Mesothelial cell of epicardium (in vitro differentiated cells): ENCODE results near the gene ANKRD18A. TPM values are rescaled to one million over a fixed set of nuclear protein-coding genes. Genes with fewer than 3 reads are reported as not detected.
"Not testable (repeated sequence)": the region's sequence is repeated elsewhere in the genome, so short reads cannot be mapped to it uniquely, and the experiment has no call there.

Experiments
- DNase-seq, 2 experiments: peaks; one replicate each; pipeline ENCODE4 v3.0.0; 2021; ENCODE audit warnings: low spot score in 2 of 2; ENCODE audit not compliant: unreplicated experiment in 2 of 2
- H3K27ac Mint-ChIP-seq: 2 replicates; pipeline ENCODE4 v1.8.0; 2021; ENCODE audit warnings: mixed read lengths
- H3K27me3 Mint-ChIP-seq: 2 replicates; pipeline ENCODE4 v1.8.0; 2021; ENCODE audit warnings: low read depth, mixed read lengths
- H3K36me3 Mint-ChIP-seq: 2 replicates; pipeline ENCODE4 v1.8.0; 2021; ENCODE audit warnings: mixed read lengths
- H3K4me1 Mint-ChIP-seq: 2 replicates; pipeline ENCODE4 v1.8.0; 2021; ENCODE audit warnings: mixed read lengths
- H3K4me3 Mint-ChIP-seq: 2 replicates; pipeline ENCODE4 v1.8.0; 2021; ENCODE audit warnings: mild to moderate bottlenecking, moderate library complexity, mixed read lengths
- H3K9me3 Mint-ChIP-seq: 2 replicates; pipeline ENCODE4 v1.8.0; 2021; ENCODE audit warnings: mixed read lengths
- total RNA-seq: library from RNA; stranded (reverse); gene quantifications from 3 replicates; pipeline ENCODE4 v1.2.1, GENCODE V29; 2021
- TF ChIP-seq, protein P1 (sequence below): fragments of 200-600 bp; sonication (generic); IDR thresholded peaks from one replicate; pipeline ENCODE4 v1.5.0; 2021; ENCODE audit warnings: antibody characterized with exemption; ENCODE audit not compliant: unreplicated experiment

The ANKRD18A gene
- total RNA-seq, 1 donor from 2014 or later = 0.92 TPM

- not testable (repeated sequence) for H3K27me3 Mint-ChIP-seq, H3K36me3 Mint-ChIP-seq, H3K4me3 Mint-ChIP-seq, H3K27ac Mint-ChIP-seq, H3K9me3 Mint-ChIP-seq, DNase-seq, H3K4me1 Mint-ChIP-seq
These were observed 55.2 kb downstream of the ANKRD18A start for GRCh38 chr9:38565178-38565577.

GRCh38 chr9:38563911-38564310, 56.5 kb downstream of the ANKRD18A start:
- H3K4me3 Mint-ChIP-seq, H3K36me3 Mint-ChIP-seq, H3K4me1 Mint-ChIP-seq, DNase-seq, H3K27me3 Mint-ChIP-seq, H3K9me3 Mint-ChIP-seq, H3K27ac Mint-ChIP-seq: not testable (repeated sequence)

DNA sequence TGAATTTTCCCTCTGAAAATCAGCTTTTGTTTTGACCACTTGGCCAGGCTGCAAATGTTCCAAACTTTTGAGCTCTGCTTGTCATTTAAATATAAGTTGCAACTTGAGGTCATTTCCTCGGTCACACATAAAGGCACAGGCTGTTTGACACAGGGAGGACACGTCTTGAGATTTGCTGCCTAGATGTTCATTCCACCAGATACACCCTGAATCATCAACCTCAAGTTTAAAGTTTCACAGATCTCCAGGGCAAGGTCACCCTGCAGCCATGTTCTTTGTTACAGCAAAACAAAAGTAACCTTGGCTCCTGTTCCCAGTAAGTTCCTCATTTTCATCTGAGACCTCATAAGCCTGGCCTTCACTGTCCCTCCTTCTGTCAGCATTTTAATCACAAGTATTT, 59.3 kb downstream of the ANKRD18A start:
- not testable (repeated sequence) for H3K4me3 Mint-ChIP-seq, H3K36me3 Mint-ChIP-seq, H3K27ac Mint-ChIP-seq, H3K4me1 Mint-ChIP-seq, H3K9me3 Mint-ChIP-seq, DNase-seq
- peaks cover 11% of the 10 kb centered on the region for H3K27me3 Mint-ChIP-seq

- not testable (repeated sequence) for H3K4me1 Mint-ChIP-seq, H3K27ac Mint-ChIP-seq, H3K36me3 Mint-ChIP-seq, H3K4me3 Mint-ChIP-seq, H3K9me3 Mint-ChIP-seq, DNase-seq
- H3K27me3 Mint-ChIP-seq = peaks cover 12% of the 10 kb centered on the region
These were observed 61.2 kb downstream of the ANKRD18A start for GRCh38 chr9:38559172-38559571.

- H3K4me1 Mint-ChIP-seq, H3K9me3 Mint-ChIP-seq, H3K36me3 Mint-ChIP-seq, DNase-seq, H3K27ac Mint-ChIP-seq, H3K4me3 Mint-ChIP-seq: not testable (repeated sequence)
- H3K27me3 Mint-ChIP-seq = peaks cover 13% of the 10 kb centered on the region
These were observed 62.6 kb downstream of the ANKRD18A start for GRCh38 chr9:38557746-38558145.

DNA sequence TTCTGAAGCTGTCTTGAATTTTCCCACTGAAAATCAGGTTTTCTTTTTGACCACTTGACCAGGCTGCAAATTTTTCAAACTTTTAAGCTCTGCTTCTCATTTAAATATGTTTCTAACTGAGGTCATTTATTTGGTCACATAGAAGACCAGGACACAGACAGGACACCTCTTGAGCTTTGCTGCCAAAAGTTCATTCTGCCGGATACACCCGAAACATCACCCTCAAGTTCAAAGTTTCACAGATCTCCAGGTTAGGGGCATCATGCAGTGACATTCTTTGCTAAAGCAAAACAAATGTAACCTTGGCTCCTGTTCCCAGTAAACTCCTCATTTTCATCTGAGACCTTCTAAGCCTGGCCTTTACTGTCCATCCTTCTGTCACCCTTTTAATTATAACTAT, 65.4 kb downstream of the ANKRD18A start:
- not testable (repeated sequence) for H3K4me3 Mint-ChIP-seq, DNase-seq, H3K36me3 Mint-ChIP-seq, H3K27ac Mint-ChIP-seq, H3K9me3 Mint-ChIP-seq, H3K4me1 Mint-ChIP-seq
- peaks cover 18% of the 10 kb centered on the region for H3K27me3 Mint-ChIP-seq

GRCh38 chr9:38553019-38553418, 67.4 kb downstream of the ANKRD18A start:
- not testable (repeated sequence) for H3K36me3 Mint-ChIP-seq, DNase-seq, H3K4me1 Mint-ChIP-seq, H3K27ac Mint-ChIP-seq, H3K9me3 Mint-ChIP-seq, H3K4me3 Mint-ChIP-seq
- H3K27me3 Mint-ChIP-seq = peaks cover 13% of the 10 kb centered on the region

GRCh38 chr9:38546497-38547163, 73.8 kb downstream of the ANKRD18A start:
- H3K9me3 Mint-ChIP-seq, H3K4me1 Mint-ChIP-seq, H3K36me3 Mint-ChIP-seq, H3K4me3 Mint-ChIP-seq, H3K27ac Mint-ChIP-seq, H3K27me3 Mint-ChIP-seq, DNase-seq: not testable (repeated sequence)

DNA sequence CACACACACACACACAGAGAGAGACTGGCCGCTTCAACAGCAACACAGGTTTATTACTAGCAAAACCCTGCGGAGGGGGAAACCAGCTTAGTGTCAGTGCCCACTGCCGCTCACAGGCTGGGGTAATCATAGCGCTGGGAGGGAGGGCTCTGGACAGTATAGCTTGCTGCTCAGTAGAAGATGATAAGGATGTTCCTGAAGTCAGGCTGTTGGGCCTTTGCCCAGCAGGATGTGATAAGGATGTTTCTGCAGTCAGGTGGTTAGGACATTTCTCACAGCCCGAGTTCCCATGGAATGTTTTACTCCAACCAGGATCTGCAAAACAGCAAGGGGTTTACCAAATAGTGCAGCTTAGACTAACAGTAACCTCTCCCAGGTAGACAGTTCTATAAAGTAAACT, 79.9 kb downstream of the ANKRD18A start:
- not testable (repeated sequence) for H3K4me1 Mint-ChIP-seq, H3K27ac Mint-ChIP-seq, DNase-seq, H3K4me3 Mint-ChIP-seq, H3K27me3 Mint-ChIP-seq, H3K36me3 Mint-ChIP-seq
- H3K9me3 Mint-ChIP-seq = peaks cover 15% of the 10 kb centered on the region

- H3K4me1 Mint-ChIP-seq = peaks cover 11% of the 10 kb centered on the region
- TF ChIP-seq, protein P1, sequence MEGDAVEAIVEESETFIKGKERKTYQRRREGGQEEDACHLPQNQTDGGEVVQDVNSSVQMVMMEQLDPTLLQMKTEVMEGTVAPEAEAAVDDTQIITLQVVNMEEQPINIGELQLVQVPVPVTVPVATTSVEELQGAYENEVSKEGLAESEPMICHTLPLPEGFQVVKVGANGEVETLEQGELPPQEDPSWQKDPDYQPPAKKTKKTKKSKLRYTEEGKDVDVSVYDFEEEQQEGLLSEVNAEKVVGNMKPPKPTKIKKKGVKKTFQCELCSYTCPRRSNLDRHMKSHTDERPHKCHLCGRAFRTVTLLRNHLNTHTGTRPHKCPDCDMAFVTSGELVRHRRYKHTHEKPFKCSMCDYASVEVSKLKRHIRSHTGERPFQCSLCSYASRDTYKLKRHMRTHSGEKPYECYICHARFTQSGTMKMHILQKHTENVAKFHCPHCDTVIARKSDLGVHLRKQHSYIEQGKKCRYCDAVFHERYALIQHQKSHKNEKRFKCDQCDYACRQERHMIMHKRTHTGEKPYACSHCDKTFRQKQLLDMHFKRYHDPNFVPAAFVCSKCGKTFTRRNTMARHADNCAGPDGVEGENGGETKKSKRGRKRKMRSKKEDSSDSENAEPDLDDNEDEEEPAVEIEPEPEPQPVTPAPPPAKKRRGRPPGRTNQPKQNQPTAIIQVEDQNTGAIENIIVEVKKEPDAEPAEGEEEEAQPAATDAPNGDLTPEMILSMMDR = no peak
- peaks cover 3% of the 10 kb centered on the region for H3K36me3 Mint-ChIP-seq
- peaks cover 23% of the 10 kb centered on the region for H3K9me3 Mint-ChIP-seq
- H3K27me3 Mint-ChIP-seq = no peaks in the 10 kb centered on the region
- H3K4me3 Mint-ChIP-seq = no peak overlapping the region
- no peak for DNase-seq
- H3K27ac Mint-ChIP-seq = no peak overlapping the region
These were observed 91.1 kb downstream of the ANKRD18A start for GRCh38 chr9:38529317-38529716.
